ENCODE measurements around the gene GJC1.

Gene GJC1

GRCh38 chr17:44787271-44787940 is 42.7 kb downstream of the GJC1 start:
- Histone ChIP-seq H3K4me1 (ENCODE audit: control insufficient read depth, insufficient read depth, low read length, unreplicated experiment) (peaks cover 4% of the 10 kb centered on the region), H2AFZ (ENCODE audit: low read length, unreplicated experiment) (no peak overlapping the region), H3K36me3 (ENCODE audit: insufficient read depth, low read length) (no peaks in the 10 kb centered on the region), H3K79me2 (ENCODE audit: control insufficient read depth, insufficient read depth, low read length, unreplicated experiment) (no peaks in the 10 kb centered on the region), H3K4me3 (ENCODE audit: low read depth, low read length) (no peak overlapping the region), H3K27ac (ENCODE audit: low read depth, low read length) (no peak overlapping the region), H3K27me3 (ENCODE audit: insufficient read depth, low read length) (no peaks in the 10 kb centered on the region)

GRCh38 chr17:44786551-44787081 is 43.5 kb downstream of the GJC1 start:
- Histone ChIP-seq H2AFZ (ENCODE audit: low read length, unreplicated experiment) (no peak overlapping the region), H3K27me3 (ENCODE audit: insufficient read depth, low read length) (no peaks in the 10 kb centered on the region), H3K36me3 (ENCODE audit: insufficient read depth, low read length) (no peaks in the 10 kb centered on the region), H3K4me3 (ENCODE audit: low read depth, low read length) (no peak overlapping the region), H3K27ac (ENCODE audit: low read depth, low read length) (no peak overlapping the region), H3K79me2 (ENCODE audit: control insufficient read depth, insufficient read depth, low read length, unreplicated experiment) (no peaks in the 10 kb centered on the region), H3K4me1 (ENCODE audit: control insufficient read depth, insufficient read depth, low read length, unreplicated experiment) (no peaks in the 10 kb centered on the region)

GRCh38 chr17:44785921-44786320 is 44.2 kb downstream of the GJC1 start:
- H3K36me3 ChIP-seq (ENCODE audit: insufficient read depth, low read length) = no peaks in the 10 kb centered on the region
- no peaks in the 10 kb centered on the region for H3K4me1 ChIP-seq (ENCODE audit: control insufficient read depth, insufficient read depth, low read length, unreplicated experiment)
- no peaks in the 10 kb centered on the region for H3K27me3 ChIP-seq (ENCODE audit: insufficient read depth, low read length)
- H3K27ac ChIP-seq (ENCODE audit: low read depth, low read length) = no peak overlapping the region
- no peak overlapping the region for H3K4me3 ChIP-seq (ENCODE audit: low read depth, low read length)
- no peaks in the 10 kb centered on the region for H3K79me2 ChIP-seq (ENCODE audit: control insufficient read depth, insufficient read depth, low read length, unreplicated experiment)
- no peak overlapping the region for H2AFZ ChIP-seq (ENCODE audit: low read length, unreplicated experiment)

GRCh38 chr17:44782326-44782850 is 47.7 kb downstream of the GJC1 start:
- Histone ChIP-seq H3K79me2 (ENCODE audit: control insufficient read depth, insufficient read depth, low read length, unreplicated experiment) (no peaks in the 10 kb centered on the region), H2AFZ (ENCODE audit: low read length, unreplicated experiment) (no peak overlapping the region), H3K4me1 (ENCODE audit: control insufficient read depth, insufficient read depth, low read length, unreplicated experiment) (no peaks in the 10 kb centered on the region), H3K27ac (ENCODE audit: low read depth, low read length) (no peak overlapping the region), H3K4me3 (ENCODE audit: low read depth, low read length) (no peak overlapping the region), H3K36me3 (ENCODE audit: insufficient read depth, low read length) (no peaks in the 10 kb centered on the region), H3K27me3 (ENCODE audit: insufficient read depth, low read length) (no peaks in the 10 kb centered on the region)

- Histone ChIP-seq H3K36me3 (ENCODE audit: insufficient read depth, low read length) (no peaks in the 10 kb centered on the region), H3K4me1 (ENCODE audit: control insufficient read depth, insufficient read depth, low read length, unreplicated experiment) (no peaks in the 10 kb centered on the region), H3K79me2 (ENCODE audit: control insufficient read depth, insufficient read depth, low read length, unreplicated experiment) (no peaks in the 10 kb centered on the region), H2AFZ (ENCODE audit: low read length, unreplicated experiment) (no peak overlapping the region), H3K4me3 (ENCODE audit: low read depth, low read length) (no peak overlapping the region), H3K27ac (ENCODE audit: low read depth, low read length) (no peak overlapping the region), H3K27me3 (ENCODE audit: insufficient read depth, low read length) (no peaks in the 10 kb centered on the region)
Measured at GRCh38 chr17:44781551-44782325, 48.3 kb downstream of the GJC1 start.

- no peaks in the 10 kb centered on the region for H3K36me3 ChIP-seq (ENCODE audit: insufficient read depth, low read length)
- H3K4me3 ChIP-seq (ENCODE audit: low read depth, low read length) = no peak overlapping the region
- no peaks in the 10 kb centered on the region for H3K79me2 ChIP-seq (ENCODE audit: control insufficient read depth, insufficient read depth, low read length, unreplicated experiment)
- H3K4me1 ChIP-seq (ENCODE audit: control insufficient read depth, insufficient read depth, low read length, unreplicated experiment) = no peaks in the 10 kb centered on the region
- no peak overlapping the region for H2AFZ ChIP-seq (ENCODE audit: low read length, unreplicated experiment)
- no peak overlapping the region for H3K27ac ChIP-seq (ENCODE audit: low read depth, low read length)
- no peaks in the 10 kb centered on the region for H3K27me3 ChIP-seq (ENCODE audit: insufficient read depth, low read length)
Measured at GRCh38 chr17:44780845-44781480, 49.1 kb downstream of the GJC1 start.

GRCh38 chr17:44780161-44780560 is 49.9 kb downstream of the GJC1 start:
- no peak overlapping the region for H2AFZ ChIP-seq (ENCODE audit: low read length, unreplicated experiment)
- H3K27ac ChIP-seq (ENCODE audit: low read depth, low read length) = no peak overlapping the region
- H3K36me3 ChIP-seq (ENCODE audit: insufficient read depth, low read length) = no peaks in the 10 kb centered on the region
- H3K4me1 ChIP-seq (ENCODE audit: control insufficient read depth, insufficient read depth, low read length, unreplicated experiment) = no peaks in the 10 kb centered on the region
- no peaks in the 10 kb centered on the region for H3K79me2 ChIP-seq (ENCODE audit: control insufficient read depth, insufficient read depth, low read length, unreplicated experiment)
- H3K27me3 ChIP-seq (ENCODE audit: insufficient read depth, low read length) = no peaks in the 10 kb centered on the region
- H3K4me3 ChIP-seq (ENCODE audit: low read depth, low read length) = no peak overlapping the region

GRCh38 chr17:44779211-44780025 is 50.7 kb downstream of the GJC1 start:
- Histone ChIP-seq H3K27me3 (ENCODE audit: insufficient read depth, low read length) (no peaks in the 10 kb centered on the region; the same call in 1 of the 2 replicates), H3K79me2 (ENCODE audit: control insufficient read depth, insufficient read depth, low read length, unreplicated experiment) (no peaks in the 10 kb centered on the region), H3K27ac (ENCODE audit: low read depth, low read length) (no peak overlapping the region), H3K36me3 (ENCODE audit: insufficient read depth, low read length) (no peaks in the 10 kb centered on the region), H3K4me3 (ENCODE audit: low read depth, low read length) (peak overlapping the region; percentile 71), H2AFZ (ENCODE audit: low read length, unreplicated experiment) (peak overlapping the region; percentile 54), H3K4me1 (ENCODE audit: control insufficient read depth, insufficient read depth, low read length, unreplicated experiment) (no peaks in the 10 kb centered on the region)

GRCh38 chr17:44778656-44779210 is 51.4 kb downstream of the GJC1 start:
- no peaks in the 10 kb centered on the region for H3K4me1 ChIP-seq (ENCODE audit: control insufficient read depth, insufficient read depth, low read length, unreplicated experiment)
- H3K27ac ChIP-seq (ENCODE audit: low read depth, low read length) = no peak overlapping the region
- H3K79me2 ChIP-seq (ENCODE audit: control insufficient read depth, insufficient read depth, low read length, unreplicated experiment) = no peaks in the 10 kb centered on the region
- H3K4me3 ChIP-seq (ENCODE audit: low read depth, low read length) = peak overlapping the region; percentile 71; the same call in 1 of the 2 replicates
- no peaks in the 10 kb centered on the region for H3K36me3 ChIP-seq (ENCODE audit: insufficient read depth, low read length)
- H3K27me3 ChIP-seq (ENCODE audit: insufficient read depth, low read length) = no peaks in the 10 kb centered on the region; the same call in 1 of the 2 replicates
- no peak overlapping the region for H2AFZ ChIP-seq (ENCODE audit: low read length, unreplicated experiment)
